ENCODE measurements around the gene PDK2.
A peak's percentile ranks its signal among the peaks of the same experiment; 100 is the strongest.

Gene PDK2

GRCh38 chr17:50153650-50154575 lies 58.8 kb downstream of the PDK2 start:
- peaks cover 36% of the 10 kb centered on the region for H3K4me1 ChIP-seq (ENCODE audit: control insufficient read depth, low read length)
- no peaks in the 10 kb centered on the region for H3K9me2 ChIP-seq (replicated peaks; ENCODE audit: control insufficient read depth, low read length)
- no peak overlapping the region for H3K27ac ChIP-seq (ENCODE audit: low read depth, low read length)

GRCh38 chr17:50154604-50155003 lies 59.5 kb downstream of the PDK2 start:
- Histone ChIP-seq H4K20me1 (ENCODE audit: control insufficient read depth, insufficient read depth, low read depth, low read length) (no peaks in the 10 kb centered on the region), H3K27me3 (ENCODE audit: control insufficient read depth, low read length) (no peaks in the 10 kb centered on the region), H3K4me3 (ENCODE audit: low read length) (no peak overlapping the region), H3F3A (ENCODE audit: control insufficient read depth, insufficient read depth) (peaks cover 7% of the 10 kb centered on the region; the same call in 1 of the 2 replicates), H3K9me3 (ENCODE audit: control insufficient read depth, insufficient read depth, low read length) (no peaks in the 10 kb centered on the region), H3K9me2 (replicated peaks; ENCODE audit: control insufficient read depth, low read length) (no peaks in the 10 kb centered on the region), H3K4me1 (ENCODE audit: control insufficient read depth, low read length) (peaks cover 36% of the 10 kb centered on the region), H3K36me3 (ENCODE audit: control insufficient read depth, low read length) (peaks cover 5% of the 10 kb centered on the region), H3K4me2 (ENCODE audit: low read length) (peak overlapping the region; percentile 30), H3K27ac (ENCODE audit: low read depth, low read length) (no peak overlapping the region), H3K79me2 (ENCODE audit: control insufficient read depth, low read length) (peaks cover 17% of the 10 kb centered on the region)
- TF ChIP-seq EZH2phosphoT487 (IDR thresholded peaks at IDR 0.05; ENCODE audit: borderline replicate concordance, low read length) = no peak
- no peak for TF ChIP-seq CTCF (IDR thresholded peaks at IDR 0.05; ENCODE audit: low read depth, low read length, poor library complexity, severe bottlenecking)

More at GRCh38 chr17:50153650-50154575, 58.8 kb downstream of the PDK2 start:
- peaks cover 23% of the 10 kb centered on the region for H3K79me2 ChIP-seq (ENCODE audit: control insufficient read depth, low read length)
- no peaks in the 10 kb centered on the region for H3K9me3 ChIP-seq (ENCODE audit: control insufficient read depth, insufficient read depth, low read length)
- H3K4me2 ChIP-seq (ENCODE audit: low read length) = no peak overlapping the region; the same call in 1 of the 2 replicates
- no peaks in the 10 kb centered on the region for H3K27me3 ChIP-seq (ENCODE audit: control insufficient read depth, low read length)
- no peak overlapping the region for H3K4me3 ChIP-seq (ENCODE audit: low read length)
- H3F3A ChIP-seq (ENCODE audit: control insufficient read depth, insufficient read depth) = peaks cover 9% of the 10 kb centered on the region; the same call in 1 of the 2 replicates
- H3K36me3 ChIP-seq (ENCODE audit: control insufficient read depth, low read length) = peaks cover 11% of the 10 kb centered on the region
- TF ChIP-seq CTCF (IDR thresholded peaks at IDR 0.05; ENCODE audit: low read depth, low read length, poor library complexity, severe bottlenecking) (no peak), EZH2phosphoT487 (IDR thresholded peaks at IDR 0.05; ENCODE audit: borderline replicate concordance, low read length) (no peak)
- no peaks in the 10 kb centered on the region for H4K20me1 ChIP-seq (ENCODE audit: control insufficient read depth, insufficient read depth, low read depth, low read length)

- no peak overlapping the region for H3K4me3 ChIP-seq (ENCODE audit: low read length)
- no peaks in the 10 kb centered on the region for H4K20me1 ChIP-seq (ENCODE audit: control insufficient read depth, insufficient read depth, low read depth, low read length)
- peaks cover 11% of the 10 kb centered on the region for H3F3A ChIP-seq (ENCODE audit: control insufficient read depth, insufficient read depth)
- H3K4me2 ChIP-seq (ENCODE audit: low read length) = peak overlapping the region; percentile 30
- peaks cover 36% of the 10 kb centered on the region for H3K4me1 ChIP-seq (ENCODE audit: control insufficient read depth, low read length)
- no peak for TF ChIP-seq EZH2phosphoT487 (IDR thresholded peaks at IDR 0.05; ENCODE audit: borderline replicate concordance, low read length)
- TF ChIP-seq CTCF (IDR thresholded peaks at IDR 0.05; ENCODE audit: low read depth, low read length, poor library complexity, severe bottlenecking) = no peak
- H3K27me3 ChIP-seq (ENCODE audit: control insufficient read depth, low read length) = no peaks in the 10 kb centered on the region
- H3K79me2 ChIP-seq (ENCODE audit: control insufficient read depth, low read length) = peaks cover 10% of the 10 kb centered on the region
- peaks cover 3% of the 10 kb centered on the region; the same call in 1 of the 2 replicates for H3K36me3 ChIP-seq (ENCODE audit: control insufficient read depth, low read length)
- H3K27ac ChIP-seq (ENCODE audit: low read depth, low read length) = no peak overlapping the region
- H3K9me2 ChIP-seq (replicated peaks; ENCODE audit: control insufficient read depth, low read length) = no peaks in the 10 kb centered on the region
- no peaks in the 10 kb centered on the region for H3K9me3 ChIP-seq (ENCODE audit: control insufficient read depth, insufficient read depth, low read length)
Measured at GRCh38 chr17:50155115-50155819, 60.1 kb downstream of the PDK2 start.
